ENCODE data around the gene TANGO2.

Gene TANGO2

GRCh38 chr22:20008221-20008995, 12.5 kb upstream of the TANGO2 start:
- no peaks in the 10 kb centered on the region for H4K20me1 ChIP-seq (ENCODE audit: insufficient read depth, low read length)
- no peak overlapping the region for H3K27ac ChIP-seq (ENCODE audit: low read depth, low read length, poor library complexity, severe bottlenecking)
- H3K27me3 ChIP-seq (ENCODE audit: insufficient read depth, low read length), result no peaks in the 10 kb centered on the region; the same call in 1 of the 2 replicates
- H3K79me2 ChIP-seq (ENCODE audit: insufficient read depth, low read length), result no peaks in the 10 kb centered on the region
- H3K9me3 ChIP-seq (ENCODE audit: low read length), result peaks cover 14% of the 10 kb centered on the region
- no peaks in the 10 kb centered on the region for H3K4me1 ChIP-seq (ENCODE audit: insufficient read depth, low read length, severe bottlenecking)
- no peak overlapping the region for H3K4me3 ChIP-seq (ENCODE audit: low read depth, low read length, poor library complexity, severe bottlenecking)
- no peaks in the 10 kb centered on the region for H3K9me2 ChIP-seq (ENCODE audit: low read depth, low read length)
- H3K9ac ChIP-seq (ENCODE audit: low read length), result no peak overlapping the region
- no peak overlapping the region for H2AFZ ChIP-seq (ENCODE audit: low read length)
- TF ChIP-seq EZH2 (IDR thresholded peaks at IDR 0.05; ENCODE audit: borderline replicate concordance, low read length) (no peak), CTCF (IDR thresholded peaks at IDR 0.05; ENCODE audit: low read length) (no peak)
- no peaks in the 10 kb centered on the region for H3F3A ChIP-seq (ENCODE audit: insufficient read depth, low read length)
- H3K36me3 ChIP-seq (ENCODE audit: insufficient read depth, low read length), result no peaks in the 10 kb centered on the region; the same call in 1 of the 2 replicates
- H3K4me2 ChIP-seq (ENCODE audit: low read length), result no peak overlapping the region

- Histone ChIP-seq H3K4me2 (ENCODE audit: low read length) (no peak overlapping the region), H3K9ac (ENCODE audit: low read length) (no peak overlapping the region), H3K36me3 (ENCODE audit: insufficient read depth, low read length) (no peaks in the 10 kb centered on the region; the same call in 1 of the 2 replicates), H3K9me2 (ENCODE audit: low read depth, low read length) (no peaks in the 10 kb centered on the region), H2AFZ (ENCODE audit: low read length) (no peak overlapping the region), H3K9me3 (ENCODE audit: low read length) (peaks cover 10% of the 10 kb centered on the region), H3K79me2 (ENCODE audit: insufficient read depth, low read length) (no peaks in the 10 kb centered on the region), H3K27ac (ENCODE audit: low read depth, low read length, poor library complexity, severe bottlenecking) (no peak overlapping the region), H3K27me3 (ENCODE audit: insufficient read depth, low read length) (no peaks in the 10 kb centered on the region; the same call in 1 of the 2 replicates), H3K4me1 (ENCODE audit: insufficient read depth, low read length, severe bottlenecking) (no peaks in the 10 kb centered on the region), H3F3A (ENCODE audit: insufficient read depth, low read length) (no peaks in the 10 kb centered on the region), H4K20me1 (ENCODE audit: insufficient read depth, low read length) (no peaks in the 10 kb centered on the region), H3K4me3 (ENCODE audit: low read depth, low read length, poor library complexity, severe bottlenecking) (no peak overlapping the region)
- TF ChIP-seq CTCF (IDR thresholded peaks at IDR 0.05; ENCODE audit: low read length) (no peak), EZH2 (IDR thresholded peaks at IDR 0.05; ENCODE audit: borderline replicate concordance, low read length) (no peak)
Measured at GRCh38 chr22:20009018-20009491, 11.9 kb upstream of the TANGO2 start.

GRCh38 chr22:20009582-20010306, 11.2 kb upstream of the TANGO2 start:
- no peaks in the 10 kb centered on the region for H3K79me2 ChIP-seq (ENCODE audit: insufficient read depth, low read length)
- H3K36me3 ChIP-seq (ENCODE audit: insufficient read depth, low read length), result no peaks in the 10 kb centered on the region
- H3K27ac ChIP-seq (ENCODE audit: low read depth, low read length, poor library complexity, severe bottlenecking), result no peak overlapping the region
- no peak overlapping the region for H3K9ac ChIP-seq (ENCODE audit: low read length)
- no peaks in the 10 kb centered on the region for H3F3A ChIP-seq (ENCODE audit: insufficient read depth, low read length)
- H3K9me2 ChIP-seq (ENCODE audit: low read depth, low read length), result no peaks in the 10 kb centered on the region
- peaks cover 4% of the 10 kb centered on the region; the same call in 1 of the 2 replicates for H3K9me3 ChIP-seq (ENCODE audit: low read length)
- no peaks in the 10 kb centered on the region; the same call in 1 of the 2 replicates for H3K27me3 ChIP-seq (ENCODE audit: insufficient read depth, low read length)
- no peaks in the 10 kb centered on the region for H4K20me1 ChIP-seq (ENCODE audit: insufficient read depth, low read length)
- no peak overlapping the region for H2AFZ ChIP-seq (ENCODE audit: low read length)
- no peaks in the 10 kb centered on the region for H3K4me1 ChIP-seq (ENCODE audit: insufficient read depth, low read length, severe bottlenecking)
- no peak overlapping the region for H3K4me3 ChIP-seq (ENCODE audit: low read depth, low read length, poor library complexity, severe bottlenecking)
- no peak overlapping the region for H3K4me2 ChIP-seq (ENCODE audit: low read length)
- TF ChIP-seq EZH2 (IDR thresholded peaks at IDR 0.05; ENCODE audit: borderline replicate concordance, low read length), result no peak
- TF ChIP-seq CTCF (IDR thresholded peaks at IDR 0.05; ENCODE audit: low read length), result no peak
